ENCODE results near the gene ZDHHC11B.
"Not testable (repeated sequence)": the region's sequence is repeated elsewhere in the genome, so short reads cannot be mapped to it uniquely, and the experiment has no call there.

Gene ZDHHC11B

DNA sequence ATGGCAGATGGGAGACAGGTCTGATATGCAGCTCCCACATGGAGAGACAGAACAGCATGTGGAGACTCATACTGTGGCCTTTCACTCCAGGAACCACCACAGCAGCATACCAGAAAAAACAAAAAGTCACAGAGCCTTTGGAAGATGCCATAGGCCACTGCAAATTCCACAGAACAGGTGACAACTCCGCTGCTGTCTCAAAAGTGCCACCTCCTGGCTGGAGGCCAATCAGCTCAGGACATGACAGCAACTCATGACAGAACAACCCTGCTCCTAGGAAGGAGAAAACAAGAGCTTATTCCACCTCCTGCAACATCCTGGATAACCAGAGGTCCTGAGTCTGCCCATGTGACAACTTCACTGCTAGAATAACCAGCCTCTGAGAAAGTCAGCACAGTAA is 50.4 kb downstream of the ZDHHC11B start:
- H3K36me3 ChIP-seq (ENCODE audit: control insufficient read depth, insufficient read depth, low read length); DNase-seq (ENCODE audit: extremely low read depth, insufficient read length); H3K4me3 ChIP-seq (replicated peaks; ENCODE audit: low read depth, low read length); H3K27me3 ChIP-seq (replicated peaks; ENCODE audit: control insufficient read depth, insufficient read depth, low read length): not testable (repeated sequence)

DNA sequence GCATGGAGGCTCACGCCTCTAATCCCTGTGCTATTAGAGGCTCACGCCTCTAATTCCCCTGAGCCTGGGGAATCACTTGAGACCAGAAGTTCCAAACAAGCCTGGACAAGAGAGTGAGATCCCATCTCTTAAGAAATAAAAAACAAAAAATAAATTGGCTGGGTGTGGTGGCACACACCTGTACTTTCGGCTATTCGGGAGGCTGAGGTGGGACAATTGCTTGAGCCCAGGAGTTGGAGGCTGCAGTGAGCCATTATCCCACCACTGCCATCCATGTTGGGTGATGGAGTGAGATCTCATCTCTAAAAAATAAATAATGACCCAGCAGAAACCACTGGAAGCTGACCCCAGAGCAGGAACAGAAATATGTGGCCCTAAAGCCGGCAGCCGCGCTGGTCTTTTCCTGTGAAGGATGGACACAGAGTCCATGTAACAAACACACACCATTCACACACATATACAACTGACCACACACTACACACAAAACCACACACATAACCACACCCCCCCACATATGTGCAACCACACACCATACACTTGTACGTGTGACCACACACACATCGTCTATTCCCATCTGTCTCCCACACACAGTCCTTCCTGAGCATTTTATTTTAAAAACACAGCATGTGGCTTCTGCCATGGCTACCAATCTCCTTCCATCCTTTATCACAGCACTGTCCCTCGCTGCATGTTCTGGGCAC is 51.6 kb downstream of the ZDHHC11B start:
- not testable (repeated sequence) for H3K4me3 ChIP-seq (replicated peaks; ENCODE audit: low read depth, low read length); H3K27me3 ChIP-seq (replicated peaks; ENCODE audit: control insufficient read depth, insufficient read depth, low read length); H3K36me3 ChIP-seq (ENCODE audit: control insufficient read depth, insufficient read depth, low read length); DNase-seq (ENCODE audit: extremely low read depth, insufficient read length)

DNA sequence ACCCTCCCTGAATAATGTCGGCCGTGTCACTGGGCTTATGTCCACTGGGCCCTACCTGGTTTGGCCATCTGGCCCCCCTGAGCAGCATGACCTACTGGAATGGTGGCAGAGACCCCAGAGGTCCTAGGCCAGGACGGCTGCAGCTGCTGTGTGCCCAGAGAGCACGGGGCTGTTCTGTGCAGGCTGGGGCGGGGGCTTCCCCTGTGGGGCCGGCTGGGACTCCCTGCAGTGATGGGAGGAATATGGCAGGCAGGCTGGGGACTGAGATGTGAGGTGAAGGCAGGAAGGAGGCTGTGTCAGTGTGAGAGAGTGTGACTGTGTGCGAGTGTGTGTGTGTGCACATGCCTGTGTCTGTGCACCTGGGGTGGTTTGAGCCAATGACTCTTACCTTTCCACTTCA is 55.3 kb downstream of the ZDHHC11B start:
- not testable (repeated sequence) for DNase-seq (ENCODE audit: extremely low read depth, insufficient read length); H3K4me3 ChIP-seq (replicated peaks; ENCODE audit: low read depth, low read length); H3K36me3 ChIP-seq (ENCODE audit: control insufficient read depth, insufficient read depth, low read length); H3K27me3 ChIP-seq (replicated peaks; ENCODE audit: control insufficient read depth, insufficient read depth, low read length)

DNA sequence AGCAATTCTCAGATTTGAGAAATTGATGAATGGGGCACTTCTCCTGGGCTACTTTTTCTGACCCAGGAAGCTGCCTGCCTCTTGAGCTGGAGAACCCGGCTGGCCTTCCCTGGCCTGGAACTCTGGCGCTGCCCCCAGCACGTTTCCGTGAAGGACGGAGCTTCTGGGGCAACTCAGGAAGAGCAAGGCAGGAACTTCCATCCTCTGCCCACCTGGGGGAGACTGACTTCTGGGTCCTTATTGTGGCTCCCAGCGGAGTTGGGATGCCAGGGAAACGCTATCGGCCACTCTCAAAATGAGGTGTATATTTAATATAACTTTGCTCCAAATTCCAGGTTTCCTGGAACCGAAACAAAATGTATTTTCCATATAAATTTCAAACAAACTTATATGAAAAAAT is 57.4 kb downstream of the ZDHHC11B start:
- H3K36me3 ChIP-seq (ENCODE audit: control insufficient read depth, insufficient read depth, low read length); H3K27me3 ChIP-seq (replicated peaks; ENCODE audit: control insufficient read depth, insufficient read depth, low read length); H3K4me3 ChIP-seq (replicated peaks; ENCODE audit: low read depth, low read length); DNase-seq (ENCODE audit: extremely low read depth, insufficient read length): not testable (repeated sequence)

DNA sequence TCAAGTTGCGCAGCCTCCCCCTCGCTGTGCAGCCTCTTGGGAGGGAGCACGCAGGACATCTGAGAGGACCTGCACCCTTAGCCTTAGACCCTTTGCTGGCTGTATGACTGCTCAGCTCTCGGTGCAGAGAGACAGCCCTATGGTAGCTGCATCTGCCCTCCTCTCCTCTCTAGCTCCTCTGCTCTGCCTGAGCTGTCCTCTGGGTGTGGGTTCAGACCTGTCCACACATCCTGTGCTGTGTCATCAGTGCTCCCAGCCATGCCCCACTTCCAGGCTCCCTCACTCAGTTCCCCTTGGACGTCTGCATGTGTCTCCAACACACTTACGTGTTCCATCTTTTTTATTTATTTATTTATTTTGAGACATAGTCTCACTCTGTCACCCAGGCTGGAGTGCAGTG is 60.7 kb downstream of the ZDHHC11B start:
- H3K36me3 ChIP-seq (ENCODE audit: control insufficient read depth, insufficient read depth, low read length); H3K4me3 ChIP-seq (replicated peaks; ENCODE audit: low read depth, low read length); H3K27me3 ChIP-seq (replicated peaks; ENCODE audit: control insufficient read depth, insufficient read depth, low read length); DNase-seq (ENCODE audit: extremely low read depth, insufficient read length): not testable (repeated sequence)

DNA sequence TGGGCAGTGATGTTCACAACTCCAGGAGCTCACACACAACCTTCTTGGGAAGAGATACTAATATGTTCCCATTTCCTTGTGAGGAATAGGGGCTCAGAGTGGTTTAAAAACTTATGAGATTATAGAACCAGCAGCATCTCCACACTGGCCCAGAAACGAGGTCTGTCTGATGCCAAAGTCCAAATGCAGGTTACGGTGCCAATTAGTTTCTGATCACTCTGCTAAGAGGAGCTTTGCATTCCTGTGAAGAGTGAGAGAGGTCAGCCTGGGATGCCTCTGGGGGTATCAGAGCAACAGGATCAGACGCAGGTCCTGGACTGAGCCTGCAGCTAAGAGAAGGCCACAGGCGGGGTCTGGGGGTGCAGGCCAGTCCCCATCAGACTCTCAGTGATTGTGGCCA is 61.2 kb downstream of the ZDHHC11B start:
- DNase-seq (ENCODE audit: extremely low read depth, insufficient read length); H3K36me3 ChIP-seq (ENCODE audit: control insufficient read depth, insufficient read depth, low read length); H3K4me3 ChIP-seq (replicated peaks; ENCODE audit: low read depth, low read length); H3K27me3 ChIP-seq (replicated peaks; ENCODE audit: control insufficient read depth, insufficient read depth, low read length): not testable (repeated sequence)

DNA sequence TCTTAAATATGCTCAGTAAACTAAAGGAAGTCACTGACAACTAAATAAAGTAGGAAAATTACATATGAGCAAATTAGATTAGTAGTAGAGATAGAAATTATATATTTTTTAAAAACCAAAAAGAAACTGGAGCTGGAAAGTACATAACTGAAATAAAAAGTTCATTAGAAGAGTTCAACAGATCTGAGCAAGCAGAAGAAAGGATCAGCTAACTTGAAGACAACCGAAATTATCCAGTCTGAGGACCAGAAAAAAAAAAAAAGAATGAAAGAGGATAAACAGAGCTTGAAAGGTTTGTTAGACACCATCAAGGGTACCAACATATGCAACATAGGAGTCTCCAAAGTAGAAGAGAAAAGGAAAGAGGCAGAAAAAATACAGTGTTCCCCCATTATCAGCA is 65.2 kb downstream of the ZDHHC11B start:
- H3K4me3 ChIP-seq (replicated peaks; ENCODE audit: low read depth, low read length); H3K27me3 ChIP-seq (replicated peaks; ENCODE audit: control insufficient read depth, insufficient read depth, low read length); H3K36me3 ChIP-seq (ENCODE audit: control insufficient read depth, insufficient read depth, low read length); DNase-seq (ENCODE audit: extremely low read depth, insufficient read length): not testable (repeated sequence)

DNA sequence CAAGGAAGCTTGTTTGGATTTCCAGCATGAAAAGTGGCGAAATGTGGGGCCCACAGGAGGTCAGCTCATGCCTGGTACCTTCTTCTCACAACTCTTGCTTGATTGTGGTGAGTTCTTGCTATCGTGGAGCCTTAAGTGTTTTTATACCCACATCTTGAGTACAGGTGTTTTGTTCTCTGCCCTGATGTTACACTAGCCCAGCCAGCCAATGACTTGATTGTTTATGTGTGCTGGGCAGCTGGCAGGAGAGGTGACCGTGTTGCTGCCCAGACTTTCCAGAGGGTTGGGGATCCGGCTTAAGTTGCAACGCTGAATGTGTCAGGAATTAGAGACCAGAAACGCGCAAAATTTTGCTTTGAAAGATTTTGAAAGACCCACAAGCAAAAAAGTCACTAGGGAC is 67.4 kb downstream of the ZDHHC11B start:
- Histone ChIP-seq H3K4me3 (replicated peaks; ENCODE audit: low read depth, low read length) (no peak overlapping the region), H3K36me3 (ENCODE audit: control insufficient read depth, insufficient read depth, low read length) (no peaks in the 10 kb centered on the region), H3K27me3 (replicated peaks; ENCODE audit: control insufficient read depth, insufficient read depth, low read length) (no peaks in the 10 kb centered on the region)
- no peak for DNase-seq (ENCODE audit: extremely low read depth, insufficient read length)
- TF ChIP-seq, protein P1, sequence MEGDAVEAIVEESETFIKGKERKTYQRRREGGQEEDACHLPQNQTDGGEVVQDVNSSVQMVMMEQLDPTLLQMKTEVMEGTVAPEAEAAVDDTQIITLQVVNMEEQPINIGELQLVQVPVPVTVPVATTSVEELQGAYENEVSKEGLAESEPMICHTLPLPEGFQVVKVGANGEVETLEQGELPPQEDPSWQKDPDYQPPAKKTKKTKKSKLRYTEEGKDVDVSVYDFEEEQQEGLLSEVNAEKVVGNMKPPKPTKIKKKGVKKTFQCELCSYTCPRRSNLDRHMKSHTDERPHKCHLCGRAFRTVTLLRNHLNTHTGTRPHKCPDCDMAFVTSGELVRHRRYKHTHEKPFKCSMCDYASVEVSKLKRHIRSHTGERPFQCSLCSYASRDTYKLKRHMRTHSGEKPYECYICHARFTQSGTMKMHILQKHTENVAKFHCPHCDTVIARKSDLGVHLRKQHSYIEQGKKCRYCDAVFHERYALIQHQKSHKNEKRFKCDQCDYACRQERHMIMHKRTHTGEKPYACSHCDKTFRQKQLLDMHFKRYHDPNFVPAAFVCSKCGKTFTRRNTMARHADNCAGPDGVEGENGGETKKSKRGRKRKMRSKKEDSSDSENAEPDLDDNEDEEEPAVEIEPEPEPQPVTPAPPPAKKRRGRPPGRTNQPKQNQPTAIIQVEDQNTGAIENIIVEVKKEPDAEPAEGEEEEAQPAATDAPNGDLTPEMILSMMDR (IDR thresholded peaks at IDR 0.05; ENCODE audit: insufficient read depth, low read length, poor library complexity, severe bottlenecking): no peak

DNA sequence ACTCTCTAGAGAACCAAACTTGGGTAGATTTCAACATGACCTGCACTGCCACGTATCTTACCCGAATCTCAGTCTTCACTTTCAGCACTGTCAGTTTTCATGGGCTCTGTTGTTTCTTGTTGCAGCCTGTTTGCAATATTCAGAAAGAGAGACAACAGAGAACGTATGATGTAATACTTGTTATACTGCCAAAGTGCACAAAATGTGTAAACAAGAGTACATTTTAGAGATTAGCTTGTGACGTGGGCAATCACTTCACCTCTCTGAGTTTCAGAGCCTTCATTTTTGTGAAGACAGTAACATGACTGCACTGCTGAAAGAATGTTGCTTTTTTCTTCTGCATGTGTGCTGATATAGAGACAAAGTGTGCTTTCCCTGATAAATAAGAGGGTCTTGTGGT is 67.8 kb downstream of the ZDHHC11B start:
- not testable (repeated sequence) for DNase-seq (ENCODE audit: extremely low read depth, insufficient read length); H3K27me3 ChIP-seq (replicated peaks; ENCODE audit: control insufficient read depth, insufficient read depth, low read length); H3K4me3 ChIP-seq (replicated peaks; ENCODE audit: low read depth, low read length); H3K36me3 ChIP-seq (ENCODE audit: control insufficient read depth, insufficient read depth, low read length)

DNA sequence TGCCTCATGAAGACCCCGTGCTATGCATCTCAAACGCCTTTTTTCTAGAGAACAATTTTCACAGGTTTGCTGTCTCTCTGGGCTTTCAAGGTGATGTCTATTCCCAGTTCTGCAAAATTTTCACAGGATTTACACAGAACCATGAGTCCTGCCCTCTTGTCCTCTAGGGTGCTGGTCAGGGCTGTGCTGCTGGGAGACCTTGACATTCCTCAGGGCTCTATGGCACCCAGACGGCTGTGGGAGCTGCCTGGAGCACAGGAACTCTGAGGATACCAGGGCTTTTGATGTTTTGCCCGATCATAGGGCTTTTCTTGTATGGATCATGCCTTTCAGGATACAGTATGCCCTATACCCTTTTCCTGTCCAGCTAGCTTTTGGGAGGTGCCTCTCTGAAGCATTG is 68.9 kb downstream of the ZDHHC11B start:
- not testable (repeated sequence) for H3K27me3 ChIP-seq (replicated peaks; ENCODE audit: control insufficient read depth, insufficient read depth, low read length); H3K36me3 ChIP-seq (ENCODE audit: control insufficient read depth, insufficient read depth, low read length); H3K4me3 ChIP-seq (replicated peaks; ENCODE audit: low read depth, low read length); DNase-seq (ENCODE audit: extremely low read depth, insufficient read length)

DNA sequence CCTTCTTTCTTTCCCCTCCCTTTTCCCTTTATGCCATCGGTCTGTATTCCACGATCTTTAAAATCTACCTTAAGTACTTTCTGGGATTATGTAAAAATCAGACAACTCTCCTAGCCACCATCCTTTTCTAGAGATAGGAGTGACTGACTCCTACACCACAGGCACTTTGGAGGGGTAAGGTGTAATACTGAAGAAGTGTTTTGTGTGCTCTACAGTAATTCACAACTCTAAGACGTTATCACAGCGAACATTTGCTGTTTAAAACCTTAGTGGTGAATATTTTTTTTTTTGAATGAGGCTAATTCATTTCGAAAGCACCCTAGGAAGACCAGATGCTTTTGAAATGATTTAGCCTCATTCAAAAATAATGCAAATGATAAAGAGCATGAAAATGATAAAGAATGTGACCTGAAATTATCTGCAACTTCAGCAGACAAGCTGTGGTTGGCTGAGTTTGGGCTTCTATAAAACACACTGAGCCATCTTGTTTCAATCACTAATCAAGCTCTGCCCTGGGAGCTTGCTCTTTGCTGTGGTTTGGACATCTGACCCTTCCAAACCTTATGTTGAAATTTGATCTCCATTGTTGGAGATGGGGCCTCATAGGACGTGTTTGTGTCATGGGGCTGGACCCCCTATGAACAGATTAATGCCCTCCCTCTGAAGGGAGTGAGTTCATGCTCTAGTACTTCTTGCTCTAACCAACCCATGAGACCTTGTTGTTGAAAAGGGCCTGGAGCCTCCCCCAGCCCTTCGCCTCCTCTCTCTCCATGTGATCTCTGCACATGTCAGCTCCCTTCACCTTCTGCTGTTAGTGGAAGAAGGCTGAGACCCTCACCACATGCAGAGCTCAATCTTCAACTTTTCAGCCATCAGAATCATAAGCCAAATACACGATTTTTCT is 70.1 kb downstream of the ZDHHC11B start:
- DNase-seq (ENCODE audit: extremely low read depth, insufficient read length); H3K36me3 ChIP-seq (ENCODE audit: control insufficient read depth, insufficient read depth, low read length); H3K27me3 ChIP-seq (replicated peaks; ENCODE audit: control insufficient read depth, insufficient read depth, low read length); H3K4me3 ChIP-seq (replicated peaks; ENCODE audit: low read depth, low read length): not testable (repeated sequence)

DNA sequence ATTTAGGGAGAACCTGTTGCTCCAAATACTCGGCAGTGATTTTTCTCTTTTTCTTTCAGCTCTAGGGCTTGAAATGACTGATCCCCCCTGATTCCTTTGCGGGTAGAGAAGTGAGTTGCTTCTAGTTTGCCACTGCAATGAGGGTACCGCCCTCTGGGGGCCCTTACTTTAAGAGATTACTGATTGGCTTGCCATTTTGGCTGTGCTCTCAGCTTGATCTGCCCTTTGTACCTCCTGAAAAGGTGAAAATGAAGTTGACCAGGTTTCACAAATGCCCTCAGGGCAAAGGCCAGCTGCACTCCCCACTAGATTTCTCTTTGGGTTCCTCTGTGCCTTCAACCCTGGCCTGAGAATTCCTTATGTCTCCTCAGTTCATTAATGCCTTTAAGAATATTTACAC is 70.8 kb downstream of the ZDHHC11B start:
- H3K4me3 ChIP-seq (replicated peaks; ENCODE audit: low read depth, low read length); H3K27me3 ChIP-seq (replicated peaks; ENCODE audit: control insufficient read depth, insufficient read depth, low read length); H3K36me3 ChIP-seq (ENCODE audit: control insufficient read depth, insufficient read depth, low read length); DNase-seq (ENCODE audit: extremely low read depth, insufficient read length): not testable (repeated sequence)

DNA sequence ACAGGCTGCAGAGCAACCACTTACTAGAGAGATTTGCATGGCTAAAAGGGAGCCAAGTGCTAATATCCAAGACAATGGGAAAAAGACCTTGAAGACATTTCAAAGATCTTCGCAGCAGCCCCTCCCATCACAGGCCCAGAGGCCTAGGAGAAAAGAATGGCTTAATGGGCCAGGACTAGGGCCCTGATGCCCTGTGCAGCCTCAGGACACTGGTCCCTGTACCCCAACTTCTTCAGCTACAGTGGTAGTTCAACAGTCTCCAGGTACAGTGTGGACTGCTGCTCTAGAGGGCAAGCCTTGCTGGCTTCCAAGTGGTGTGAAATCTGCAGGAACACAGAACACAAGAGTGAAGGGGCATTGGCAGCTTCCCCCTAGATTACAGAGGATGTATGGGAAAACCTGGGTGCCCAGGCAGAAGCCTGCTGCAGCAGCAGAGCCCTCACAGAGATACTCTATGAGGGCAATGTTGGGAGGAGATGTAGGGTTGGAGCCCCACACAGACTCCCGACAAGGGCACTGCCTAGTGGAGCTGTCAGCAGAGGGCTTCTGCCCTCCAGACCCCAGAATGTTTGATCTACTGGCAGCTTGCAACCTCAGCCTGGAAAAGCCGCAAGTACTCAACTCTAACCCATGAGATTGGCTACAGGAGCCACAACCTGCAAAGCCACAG is 75.5 kb downstream of the ZDHHC11B start:
- not testable (repeated sequence) for H3K27me3 ChIP-seq (replicated peaks; ENCODE audit: control insufficient read depth, insufficient read depth, low read length); H3K36me3 ChIP-seq (ENCODE audit: control insufficient read depth, insufficient read depth, low read length); H3K4me3 ChIP-seq (replicated peaks; ENCODE audit: low read depth, low read length); DNase-seq (ENCODE audit: extremely low read depth, insufficient read length)
